Measurements from ENCODE around the gene SLC48A1. TPM values are rescaled to one million over a fixed set of nuclear protein-coding genes. Genes with fewer than 3 reads are reported as not detected.

SLC48A1 gene
- total RNA-seq, 1 experiment from 2014 or later, result 20.0 TPM

DNA sequence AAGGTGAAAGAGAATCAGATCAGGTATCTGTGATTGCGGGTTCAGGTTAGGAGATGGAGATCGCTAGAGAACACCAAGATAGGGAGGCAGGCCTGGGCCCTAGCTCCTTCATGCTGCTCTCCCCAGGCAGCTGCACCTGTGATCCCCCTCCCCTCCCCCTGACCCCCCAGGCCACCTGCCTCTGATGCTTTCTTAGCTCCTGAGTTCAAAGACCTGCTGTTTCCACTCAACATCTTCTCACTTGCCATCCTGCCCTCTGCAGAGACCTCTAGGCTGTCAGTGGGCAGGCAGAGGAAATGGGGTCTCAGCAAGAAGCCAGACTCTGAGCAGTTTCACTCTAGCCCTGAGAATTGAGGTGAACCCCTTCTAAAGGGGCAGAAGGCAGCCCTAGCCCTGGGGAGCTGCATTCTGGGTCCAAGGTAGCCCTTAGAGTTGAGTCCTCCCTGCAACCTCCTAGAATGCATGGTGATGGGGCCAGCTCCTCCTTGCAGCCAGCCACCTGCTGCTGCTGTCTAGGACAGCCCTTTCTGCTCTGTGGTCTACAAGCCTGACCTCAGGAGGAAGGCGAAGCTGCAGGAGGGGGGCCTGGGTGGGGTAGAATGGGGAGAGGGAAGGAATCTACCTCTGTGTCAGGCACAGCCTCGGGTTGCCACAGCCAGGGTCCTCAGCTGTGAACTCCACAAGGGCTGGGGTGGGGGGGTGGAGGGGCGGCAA lies 6.4 kb upstream of the SLC48A1 start:
- Histone ChIP-seq H3K4me1 (ENCODE audit: control insufficient read depth in 1 of 2, insufficient read depth in 2 of 2, low read length in 2 of 2) (peaks cover 12 to 23% of the 10 kb centered on the region in 2 experiments), H3K9me3 (ENCODE audit: control insufficient read depth in 1 of 2, insufficient read depth in 1 of 2, low read depth in 1 of 2, low read length in 2 of 2) (no peaks in the 10 kb centered on the region), H3K27me3 (ENCODE audit: insufficient read depth, low read length) (no peaks in the 10 kb centered on the region), H4K20me1 (ENCODE audit: insufficient read depth) (no peaks in the 10 kb centered on the region), H3K9me2 (ENCODE audit: insufficient read depth) (no peaks in the 10 kb centered on the region), H3K4me2 (ENCODE audit: low read length) (no peak overlapping the region), H3K9ac (ENCODE audit: low read length) (no peak overlapping the region), H3K79me2 (ENCODE audit: insufficient read depth, low read length) (no peaks in the 10 kb centered on the region), H3K36me3 (ENCODE audit: control insufficient read depth in 1 of 2, insufficient read depth in 2 of 2, low read length in 2 of 2) (no peaks in the 10 kb centered on the region), H2AFZ (ENCODE audit: low read depth, low read length, poor library complexity, severe bottlenecking) (no peak overlapping the region), H3K27ac (ENCODE audit: low read depth, low read length) (no peak overlapping the region), H3K4me3 (replicated peaks in 1 of 2; ENCODE audit: low read depth in 1 of 2, low read length in 2 of 2) (no peak overlapping the region)
- ChIA-PET RAD21 (ENCODE audit: low non-redundant PET in 1 of 2, low total read pairs in 2 of 2, uncharacterized antibody in 2 of 2, unreplicated experiment in 2 of 2) (interaction anchor here (0.7 to 4.4 kb wide), 6 partner anchors 23 to 72 kb away, joined by 3 to 61 read pairs (median 6); no protein-coding TSS in a partner anchor), CTCF (interaction anchor here (0.6 to 6.4 kb wide), 21 partner anchors 9 to 1053 kb away, joined by 3 to 197 read pairs (median 4); partner anchors contain the start of genes RAPGEF3 and RPAP3), POLR2A (interaction anchor here (1.0 to 2.1 kb wide), 4 partner anchors 13 to 30 kb away, joined by 3 to 7 read pairs (median 4); no protein-coding TSS in a partner anchor)
- DNase-seq (ENCODE audit: low read depth, low spot score) (no peak), ATAC-seq (no peak)
- intact Hi-C loops (cut with micrococcal nuclease), result loop anchor here (1.0 kb wide), 2 partner anchors 22 to 51 kb away; no protein-coding TSS in a partner anchor
- no TSS peak for BruUV-seq (replicated peaks)
- no peak for TF ChIP-seq POLR2AphosphoS5 (IDR thresholded peaks at IDR 0.05; ENCODE audit: low read depth, low read length)

DNA sequence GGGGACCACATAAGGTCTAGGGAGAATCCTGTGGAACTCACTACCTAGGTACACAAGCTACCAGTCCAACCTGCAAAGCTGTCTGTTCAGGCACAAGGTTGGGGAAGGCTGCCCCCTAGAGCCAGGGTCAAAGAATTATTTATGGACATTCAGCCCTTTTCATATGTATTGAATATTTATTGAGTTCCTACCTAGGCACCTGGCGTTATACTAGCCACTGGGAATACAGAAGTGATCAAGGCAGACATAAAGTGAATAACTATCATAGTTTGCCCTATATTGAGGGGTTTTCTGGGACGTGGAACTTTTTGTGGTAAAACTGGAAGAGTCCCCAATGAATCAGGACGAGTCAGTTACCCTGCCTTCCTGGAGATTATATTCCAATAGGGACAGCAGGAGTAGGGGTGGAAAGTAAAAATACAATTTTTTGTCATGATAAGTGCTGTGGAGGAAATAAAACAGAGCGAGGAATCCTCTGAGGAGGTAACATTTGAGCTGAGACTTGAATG lies 5.8 kb upstream of the SLC48A1 start:
- POLR2A ChIA-PET, result interaction anchor here (1.0 to 2.1 kb wide), 4 partner anchors 14 to 31 kb away, joined by 3 to 7 read pairs (median 4); no protein-coding TSS in a partner anchor
- H3K4me3 ChIP-seq (replicated peaks in 1 of 2; ENCODE audit: low read depth in 1 of 2, low read length in 2 of 2), result no peak overlapping the region
- H3K4me1 ChIP-seq (ENCODE audit: control insufficient read depth in 1 of 2, insufficient read depth in 2 of 2, low read length in 2 of 2), result peaks cover 12 to 24% of the 10 kb centered on the region in 2 experiments
- CTCF ChIA-PET, result interaction anchor here (0.6 to 6.4 kb wide), 23 partner anchors 9 to 1053 kb away, joined by 3 to 197 read pairs (median 4); partner anchors contain the start of genes RAPGEF3 and RPAP3
- no peaks in the 10 kb centered on the region for H3K36me3 ChIP-seq (ENCODE audit: control insufficient read depth in 1 of 2, insufficient read depth in 2 of 2, low read length in 2 of 2)
- ATAC-seq (peak; percentile 83), DNase-seq (ENCODE audit: low read depth, low spot score) (peak; percentile 52)
- no peak overlapping the region for H3K4me2 ChIP-seq (ENCODE audit: low read length)
- no peak overlapping the region for H3K9ac ChIP-seq (ENCODE audit: low read length)
- H3K79me2 ChIP-seq (ENCODE audit: insufficient read depth, low read length), result no peaks in the 10 kb centered on the region
- no peaks in the 10 kb centered on the region for H3K9me2 ChIP-seq (ENCODE audit: insufficient read depth)
- BruUV-seq (replicated peaks), result no TSS peak
- no peaks in the 10 kb centered on the region for H3K27me3 ChIP-seq (ENCODE audit: insufficient read depth, low read length)
- H3K9me3 ChIP-seq (ENCODE audit: control insufficient read depth in 1 of 2, insufficient read depth in 1 of 2, low read depth in 1 of 2, low read length in 2 of 2), result no peaks in the 10 kb centered on the region
- RAD21 ChIA-PET (ENCODE audit: low non-redundant PET in 1 of 2, low total read pairs in 2 of 2, uncharacterized antibody in 2 of 2, unreplicated experiment in 2 of 2), result interaction anchor here (0.7 to 4.4 kb wide), 5 partner anchors 24 to 71 kb away, joined by 3 to 61 read pairs (median 7); no protein-coding TSS in a partner anchor
- H2AFZ ChIP-seq (ENCODE audit: low read depth, low read length, poor library complexity, severe bottlenecking), result no peak overlapping the region
- no peaks in the 10 kb centered on the region for H4K20me1 ChIP-seq (ENCODE audit: insufficient read depth)
- H3K27ac ChIP-seq (ENCODE audit: low read depth, low read length), result no peak overlapping the region
- intact Hi-C loops (cut with micrococcal nuclease), result loop anchor here (1.0 kb wide), 2 partner anchors 23 to 52 kb away; no protein-coding TSS in a partner anchor
- TF ChIP-seq, protein P1, sequence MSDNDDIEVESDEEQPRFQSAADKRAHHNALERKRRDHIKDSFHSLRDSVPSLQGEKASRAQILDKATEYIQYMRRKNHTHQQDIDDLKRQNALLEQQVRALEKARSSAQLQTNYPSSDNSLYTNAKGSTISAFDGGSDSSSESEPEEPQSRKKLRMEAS (IDR thresholded peaks at IDR 0.05), result no peak
- TF ChIP-seq POLR2AphosphoS5 (IDR thresholded peaks at IDR 0.05; ENCODE audit: low read depth, low read length) (no peak), RAD21 (IDR thresholded peaks at IDR 0.05; ENCODE audit: low read depth) (peak; percentile 90), CBX3 (IDR thresholded peaks at IDR 0.05; ENCODE audit: low read depth) (no peak), POLR2A (IDR thresholded peaks at IDR 0.05; ENCODE audit: borderline replicate concordance, extremely low read depth, insufficient read depth, insufficient read length) (no peak), SRF (IDR thresholded peaks at IDR 0.05; ENCODE audit: low read depth) (no peak)
- TF ChIP-seq, protein P2, sequence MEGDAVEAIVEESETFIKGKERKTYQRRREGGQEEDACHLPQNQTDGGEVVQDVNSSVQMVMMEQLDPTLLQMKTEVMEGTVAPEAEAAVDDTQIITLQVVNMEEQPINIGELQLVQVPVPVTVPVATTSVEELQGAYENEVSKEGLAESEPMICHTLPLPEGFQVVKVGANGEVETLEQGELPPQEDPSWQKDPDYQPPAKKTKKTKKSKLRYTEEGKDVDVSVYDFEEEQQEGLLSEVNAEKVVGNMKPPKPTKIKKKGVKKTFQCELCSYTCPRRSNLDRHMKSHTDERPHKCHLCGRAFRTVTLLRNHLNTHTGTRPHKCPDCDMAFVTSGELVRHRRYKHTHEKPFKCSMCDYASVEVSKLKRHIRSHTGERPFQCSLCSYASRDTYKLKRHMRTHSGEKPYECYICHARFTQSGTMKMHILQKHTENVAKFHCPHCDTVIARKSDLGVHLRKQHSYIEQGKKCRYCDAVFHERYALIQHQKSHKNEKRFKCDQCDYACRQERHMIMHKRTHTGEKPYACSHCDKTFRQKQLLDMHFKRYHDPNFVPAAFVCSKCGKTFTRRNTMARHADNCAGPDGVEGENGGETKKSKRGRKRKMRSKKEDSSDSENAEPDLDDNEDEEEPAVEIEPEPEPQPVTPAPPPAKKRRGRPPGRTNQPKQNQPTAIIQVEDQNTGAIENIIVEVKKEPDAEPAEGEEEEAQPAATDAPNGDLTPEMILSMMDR (IDR thresholded peaks at IDR 0.05 in 2 of 3, conservative IDR thresholded peaks at IDR 0.05 in 1 of 3; ENCODE audit: borderline replicate concordance in 1 of 3, insufficient read depth in 1 of 3, low read depth in 2 of 3, low read length in 2 of 3), result peak; percentile 71 to 90 (median 71)
- TF ChIP-seq, protein P3, sequence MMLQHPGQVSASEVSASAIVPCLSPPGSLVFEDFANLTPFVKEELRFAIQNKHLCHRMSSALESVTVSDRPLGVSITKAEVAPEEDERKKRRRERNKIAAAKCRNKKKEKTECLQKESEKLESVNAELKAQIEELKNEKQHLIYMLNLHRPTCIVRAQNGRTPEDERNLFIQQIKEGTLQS (IDR thresholded peaks at IDR 0.05), result no peak
- TF ChIP-seq, protein P4, sequence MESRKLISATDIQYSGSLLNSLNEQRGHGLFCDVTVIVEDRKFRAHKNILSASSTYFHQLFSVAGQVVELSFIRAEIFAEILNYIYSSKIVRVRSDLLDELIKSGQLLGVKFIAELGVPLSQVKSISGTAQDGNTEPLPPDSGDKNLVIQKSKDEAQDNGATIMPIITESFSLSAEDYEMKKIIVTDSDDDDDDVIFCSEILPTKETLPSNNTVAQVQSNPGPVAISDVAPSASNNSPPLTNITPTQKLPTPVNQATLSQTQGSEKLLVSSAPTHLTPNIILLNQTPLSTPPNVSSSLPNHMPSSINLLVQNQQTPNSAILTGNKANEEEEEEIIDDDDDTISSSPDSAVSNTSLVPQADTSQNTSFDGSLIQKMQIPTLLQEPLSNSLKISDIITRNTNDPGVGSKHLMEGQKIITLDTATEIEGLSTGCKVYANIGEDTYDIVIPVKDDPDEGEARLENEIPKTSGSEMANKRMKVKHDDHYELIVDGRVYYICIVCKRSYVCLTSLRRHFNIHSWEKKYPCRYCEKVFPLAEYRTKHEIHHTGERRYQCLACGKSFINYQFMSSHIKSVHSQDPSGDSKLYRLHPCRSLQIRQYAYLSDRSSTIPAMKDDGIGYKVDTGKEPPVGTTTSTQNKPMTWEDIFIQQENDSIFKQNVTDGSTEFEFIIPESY (IDR thresholded peaks at IDR 0.05; ENCODE audit: extremely low read depth, insufficient replicate concordance, low read length), result no peak
